Psoas muscle (tissue), 8 donors: ENCODE data around the gene TSHZ2. TPM values are rescaled to one million over a fixed set of nuclear protein-coding genes. Genes with fewer than 3 reads are reported as not detected.
"Not testable (repeated sequence)": the region's sequence is repeated elsewhere in the genome, so short reads cannot be mapped to it uniquely, and the experiment has no call there.

Source experiments
- ATAC-seq, 4 donors: fragments of 200-7000 bp; cut with Tn5 transposase; one replicate each; pipeline ENCODE4 v1.9.1; 2020; ENCODE audit warnings: moderate library complexity in 3 of 4, mild to moderate bottlenecking in 2 of 4
- DNase-seq, 2 donors: peaks; one replicate each; pipeline ENCODE4 v3.0.0-alpha.2; 2020
- H3K27ac ChIP-seq: fragments of 200-600 bp; one replicate; pipeline ENCODE4 v1.8.0; 2022
- H3K27me3 ChIP-seq, 3 donors: fragments of 200-600 bp in 1 of 3; one replicate each; pipeline versions ENCODE4 v1.6.1 to v1.8.0; 2013 to 2022; ENCODE audit warnings: low read length in 2 of 3, mild to moderate bottlenecking in 2 of 3, moderate library complexity in 1 of 3; ENCODE audit not compliant: insufficient read depth in 3 of 3
- H3K36me3 ChIP-seq, 2 donors: fragments of 200-600 bp in 1 of 2; one replicate each; pipeline versions ENCODE4 v1.6.1 to v1.8.0; 2013 to 2022; ENCODE audit warnings: low read depth in 1 of 2, mild to moderate bottlenecking in 1 of 2, moderate library complexity in 1 of 2; ENCODE audit not compliant: insufficient read depth in 1 of 2
- H3K4me1 ChIP-seq: fragments of 200-600 bp; one replicate; pipeline ENCODE4 v1.8.0; 2022
- H3K4me3 ChIP-seq: fragments of 200-600 bp; one replicate; pipeline ENCODE4 v1.8.0; 2022; ENCODE audit warnings: mild to moderate bottlenecking
- H3K9me3 ChIP-seq: fragments of 200-600 bp; one replicate; pipeline ENCODE4 v1.8.0; 2022
- CTCF ChIP-seq: fragments of 200-600 bp; IDR thresholded peaks from one replicate; pipeline ENCODE4 v1.8.0; 2022; ENCODE audit warnings: antibody characterized with exemption
- WGBS, 3 donors: extraction: QIAGEN DNeasy Blood & Tissue Kit; methylation state at CpG; one replicate each; pipeline versions ENCODE4 v1.1.6 to v1.1.7; 2013; 5-methylcytosine and 5-hydroxymethylcytosine counted together
- intact Hi-C, 2 donors: fragments of 100-400 bp; cut with DNase I; formaldehyde crosslinking; loops; one replicate each; pipeline versions ENCODE4 v1.11.0 to v1.14.2; 2022
- polyA plus RNA-seq, 3 donors: library from polyadenylated mRNA; stranded (reverse); fragments of 200-250 nt; gene quantifications; one replicate each; pipeline ENCODE4 v1.2.3, GENCODE V29; 2013
- total RNA-seq, 4 donors: library from RNA; stranded (reverse); fragmentation: NEBNext Ultra II Directional in 2 of 4; extraction: Animal tissue kit (Norgen Biotek cat#: 25700) in 2 of 4; gene quantifications; one replicate each; pipeline versions ENCODE4 v1.2.1 to v1.2.4, GENCODE V29; 2021 to 2023
- donor health status: healthy with polysubstance abuse.
- donor health status: DM: no; HTN: no; CAD: no; lungs with moderate emphysema.
- donor health status: Bipolar disorder and iron deficiency.
- donor health status: healthy.
- donor health status: DM: yes; HTN: yes; CAD: no.
- donor health status: DM: no; HTN: no; CAD: no.
- donor health status: DM: no; HTN: no; CAD: no.
- donor health status: DM: yes; HTN: yes; CAD: no.

Gene TSHZ2
- total and polyA plus RNA-seq, 7 donors: 0.39 to 7.5 (median 1.9) TPM

GRCh38 chr20:53319200-53319599 lies 347.0 kb downstream of the TSHZ2 start:
- no peak for DNase-seq
- no peaks in the 10 kb centered on the region for H3K4me1 ChIP-seq
- no peak overlapping the region for H3K27ac ChIP-seq
- no peak overlapping the region for H3K4me3 ChIP-seq
- H3K9me3 ChIP-seq: no peaks in the 10 kb centered on the region
- ATAC-seq: no peak
- H3K27me3 ChIP-seq: no peaks in the 10 kb centered on the region
- intact Hi-C loops: no loop called here
- H3K36me3 ChIP-seq: no peaks in the 10 kb centered on the region
- no peak for TF ChIP-seq CTCF
- 92 to 97% (median 94%) methylated on average over 1 of the region's 1 CpG for WGBS, 3 donors

GRCh38 chr20:53319716-53320115 lies 347.6 kb downstream of the TSHZ2 start:
- Histone ChIP-seq H3K27ac (no peak overlapping the region), H3K4me3 (no peak overlapping the region), H3K9me3 (no peaks in the 10 kb centered on the region), H3K27me3 (no peaks in the 10 kb centered on the region), H3K4me1 (no peaks in the 10 kb centered on the region), H3K36me3 (no peaks in the 10 kb centered on the region)
- DNase-seq: no peak
- 73 to 75% (median 74%) methylated on average over 2 of the region's 2 CpGs for WGBS, 3 donors
- no peak for TF ChIP-seq CTCF
- no peak for ATAC-seq
- intact Hi-C loops: no loop called here

GRCh38 chr20:53320701-53321100 lies 348.5 kb downstream of the TSHZ2 start:
- ATAC-seq (no peak), DNase-seq (no peak)
- TF ChIP-seq CTCF: no peak
- Histone ChIP-seq H3K4me3 (no peak overlapping the region), H3K36me3 (no peaks in the 10 kb centered on the region), H3K4me1 (no peaks in the 10 kb centered on the region), H3K27me3 (no peaks in the 10 kb centered on the region), H3K27ac (no peak overlapping the region), H3K9me3 (no peaks in the 10 kb centered on the region)
- intact Hi-C loops: no loop called here
- WGBS, 3 donors: 76 to 89% (median 79%) methylated on average over 3 of the region's 3 CpGs

GRCh38 chr20:53321596-53321995 lies 349.4 kb downstream of the TSHZ2 start:
- no peak overlapping the region for H3K27ac ChIP-seq
- no peaks in the 10 kb centered on the region for H3K9me3 ChIP-seq
- H3K27me3 ChIP-seq: no peaks in the 10 kb centered on the region
- no peak for TF ChIP-seq CTCF
- 79 to 86% (median 84%) methylated on average over 5 of the region's 5 CpGs for WGBS, 3 donors
- no peaks in the 10 kb centered on the region for H3K4me1 ChIP-seq
- DNase-seq (no peak), ATAC-seq (no peak)
- no peaks in the 10 kb centered on the region for H3K36me3 ChIP-seq
- H3K4me3 ChIP-seq: no peak overlapping the region
- intact Hi-C loops: no loop called here

- ATAC-seq: no peak
- Histone ChIP-seq H3K36me3 (no peaks in the 10 kb centered on the region), H3K27me3 (no peaks in the 10 kb centered on the region), H3K27ac (no peak overlapping the region), H3K4me1 (no peaks in the 10 kb centered on the region), H3K9me3 (no peaks in the 10 kb centered on the region), H3K4me3 (no peak overlapping the region)
- intact Hi-C loops: no loop called here
- TF ChIP-seq CTCF: no peak
- 58 to 67% (median 62%) methylated on average over 3 of the region's 3 CpGs for WGBS, 3 donors
- no peak for DNase-seq
Observed at GRCh38 chr20:53322651-53323050, 350.5 kb downstream of the TSHZ2 start.

GRCh38 chr20:53323460-53323859 lies 351.3 kb downstream of the TSHZ2 start:
- DNase-seq, H3K9me3 ChIP-seq, H3K4me3 ChIP-seq, H3K4me1 ChIP-seq, H3K27ac ChIP-seq, H3K27me3 ChIP-seq, H3K36me3 ChIP-seq, intact Hi-C loops, ATAC-seq: not testable (repeated sequence)
- 90 to 92% (median 91%) methylated on average over 6 of the region's 6 CpGs for WGBS, 3 donors
